Fibroblast of mammary gland (primary cell): ENCODE data around the gene ADCY7.

Source experiments
- DNase-seq: peaks from one replicate; pipeline ENCODE4 v3.0.0-alpha.2; 2010; ENCODE audit warnings: low read depth
- H3K4me3 ChIP-seq: 2 replicates; pipeline ENCODE4 v1.5.1; 2011; ENCODE audit warnings: low read depth, mild to moderate bottlenecking, low read length, moderate library complexity; ENCODE audit not compliant: control insufficient read depth
- CTCF ChIP-seq: conservative IDR thresholded peaks from 2 replicates; pipeline ENCODE4 v1.5.1; 2011; ENCODE audit warnings: low read depth, low read length, inconsistent platforms; ENCODE audit not compliant: control insufficient read depth, insufficient read depth

The ADCY7 gene

GRCh38 chr16:50244504-50245416 lies 21.6 kb upstream of the ADCY7 start:
- H3K4me3 ChIP-seq, result peak overlapping the region; percentile 2
- DNase-seq, result peak; percentile 18
- no peak for TF ChIP-seq CTCF

- TF ChIP-seq CTCF, result no peak
- DNase-seq, result peak; percentile 89
Measured at GRCh38 chr16:50245417-50246298, 20.7 kb upstream of the ADCY7 start.

GRCh38 chr16:50246299-50247122 lies 19.8 kb upstream of the ADCY7 start:
- H3K4me3 ChIP-seq, result peak overlapping the region; percentile 63
- no peak for TF ChIP-seq CTCF
- no peak for DNase-seq

More at GRCh38 chr16:50245417-50246298, 20.7 kb upstream of the ADCY7 start:
- H3K4me3 ChIP-seq, result peak overlapping the region; percentile 63

GRCh38 chr16:50247123-50247905 lies 19.0 kb upstream of the ADCY7 start:
- TF ChIP-seq CTCF, result no peak
- DNase-seq, result no peak
- H3K4me3 ChIP-seq, result peak overlapping the region; percentile 63

GRCh38 chr16:50247906-50248608 lies 18.3 kb upstream of the ADCY7 start:
- no peak for TF ChIP-seq CTCF
- no peak overlapping the region for H3K4me3 ChIP-seq
- no peak for DNase-seq
